ENCODE measurements around the gene CDV3.

Gene CDV3

DNA sequence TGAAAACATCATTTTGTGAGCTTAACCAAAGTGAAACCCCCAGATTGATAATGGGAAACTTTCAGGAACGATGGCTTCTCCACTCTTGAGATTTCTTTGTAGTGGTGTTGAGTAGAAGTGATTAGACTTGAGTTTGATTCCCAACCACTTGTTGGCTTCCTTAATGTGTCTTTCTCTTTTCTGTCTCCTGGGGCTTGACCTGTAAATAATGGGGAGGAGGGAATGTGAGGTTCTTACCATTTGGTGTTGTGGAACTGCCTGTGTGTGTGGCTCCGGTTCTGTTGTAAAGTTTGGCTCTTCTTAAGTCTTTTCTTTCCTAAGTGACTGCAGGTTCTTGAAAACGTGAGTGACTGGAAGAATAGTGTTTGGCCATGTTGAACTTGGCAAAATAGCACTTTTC is 2.7 kb downstream of the CDV3 start:
- TF ChIP-seq CTCF (IDR thresholded peaks at IDR 0.05; ENCODE audit: low read depth, low read length), result no peak
- peak overlapping the region; percentile 78 for H3K4me3 ChIP-seq (ENCODE audit: low read depth, low read length)

- H3K4me3 ChIP-seq (ENCODE audit: low read depth, low read length), result no peak overlapping the region
- TF ChIP-seq CTCF (IDR thresholded peaks at IDR 0.05; ENCODE audit: low read depth, low read length), result peak; percentile 49
These were observed 5.2 kb downstream of the CDV3 start for GRCh38 chr3:133578548-133579191.

DNA sequence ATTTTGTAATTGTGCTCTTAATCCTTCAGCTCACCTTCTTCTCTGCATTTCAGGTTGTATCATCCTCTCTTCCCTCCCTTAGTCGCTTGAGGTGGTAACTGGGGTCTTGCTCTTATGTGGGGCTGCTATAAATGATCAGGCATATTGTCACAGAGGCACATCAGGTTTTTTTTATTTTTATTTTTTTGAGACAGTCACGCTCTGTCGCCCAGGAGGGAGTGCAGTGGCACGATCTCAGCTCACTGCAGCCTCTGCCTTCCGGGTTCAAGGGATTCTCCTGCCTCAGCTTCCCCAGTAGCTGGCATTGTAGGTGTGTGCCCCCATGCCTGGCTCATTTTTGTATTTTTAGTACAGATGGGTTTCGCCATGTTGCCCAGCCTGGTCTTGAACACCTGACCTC is 9.9 kb downstream of the CDV3 start:
- no peak for TF ChIP-seq CTCF (IDR thresholded peaks at IDR 0.05; ENCODE audit: low read depth, low read length)
- H3K4me3 ChIP-seq (ENCODE audit: low read depth, low read length), result no peak overlapping the region

GRCh38 chr3:133588035-133588434 is 14.5 kb downstream of the CDV3 start:
- no peak for TF ChIP-seq CTCF (IDR thresholded peaks at IDR 0.05; ENCODE audit: low read depth, low read length)
- no peak overlapping the region for H3K4me3 ChIP-seq (ENCODE audit: low read depth, low read length)

DNA sequence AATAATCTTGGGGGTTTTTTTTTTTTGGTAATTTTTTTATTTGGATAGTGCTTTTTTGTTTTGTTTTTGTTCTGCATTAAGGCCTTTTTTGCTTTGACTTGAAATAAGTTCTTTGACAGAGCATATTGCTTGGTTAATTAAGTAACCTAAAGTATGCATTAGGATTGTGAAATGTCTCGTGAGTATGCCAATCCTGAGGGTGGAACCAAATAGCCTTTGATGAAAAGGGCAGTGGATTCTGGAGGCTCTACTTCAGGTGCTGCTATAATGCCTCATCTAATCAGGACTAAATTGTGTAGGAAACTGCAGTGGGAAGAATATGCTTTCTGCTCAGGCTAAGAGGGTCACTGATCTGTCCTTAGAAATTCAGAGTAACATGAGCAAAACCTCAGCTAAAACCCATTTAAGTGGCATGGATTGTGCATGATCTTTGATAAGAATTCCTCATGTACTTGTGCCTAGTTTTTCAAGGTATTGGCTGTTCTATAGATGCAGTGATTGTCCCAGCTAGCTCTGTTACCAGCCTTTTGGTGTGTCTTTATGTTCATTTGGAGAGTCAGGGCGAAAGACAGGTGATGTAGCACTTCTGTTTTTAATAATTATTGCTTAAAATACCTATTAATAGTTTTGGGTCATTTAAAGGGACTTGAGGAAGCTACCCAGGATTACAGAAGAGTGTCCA is 15.4 kb downstream of the CDV3 start:
- TF ChIP-seq CTCF (IDR thresholded peaks at IDR 0.05; ENCODE audit: low read depth, low read length), result no peak
- H3K4me3 ChIP-seq (ENCODE audit: low read depth, low read length), result no peak overlapping the region

DNA sequence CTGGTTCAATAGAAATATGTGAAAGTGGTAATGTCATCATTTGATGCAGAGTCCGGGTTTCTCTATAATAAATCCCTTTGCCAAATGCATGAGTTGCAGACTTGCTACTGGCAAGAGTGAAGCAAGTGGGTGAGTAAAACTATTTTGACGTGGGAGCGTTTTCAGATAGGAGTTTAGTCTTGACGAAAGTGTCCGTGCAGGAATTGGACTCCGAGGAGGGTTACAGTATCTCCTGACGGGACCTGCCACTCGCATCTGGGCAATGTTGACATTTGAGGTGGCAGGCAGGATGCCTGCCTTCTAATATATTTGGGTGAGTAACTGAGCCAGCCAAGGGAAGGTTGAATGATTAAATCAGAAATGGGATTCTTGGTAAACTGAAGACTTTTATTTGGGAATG is 16.0 kb downstream of the CDV3 start:
- no peak overlapping the region for H3K4me3 ChIP-seq (ENCODE audit: low read depth, low read length)
- TF ChIP-seq CTCF (IDR thresholded peaks at IDR 0.05; ENCODE audit: low read depth, low read length), result no peak

- no peak for TF ChIP-seq CTCF (IDR thresholded peaks at IDR 0.05; ENCODE audit: low read depth, low read length)
- H3K4me3 ChIP-seq (ENCODE audit: low read depth, low read length), result no peak overlapping the region
These were observed 17.8 kb downstream of the CDV3 start for GRCh38 chr3:133591271-133591742.
